GM23338 (cell line): ENCODE measurements around the gene BNIP3. TPM values are rescaled to one million over a fixed set of nuclear protein-coding genes. Genes with fewer than 3 reads are reported as not detected.

Experiments used
- ATAC-seq: fragments of 200-7000 bp; cut with Tn5 transposase; 3 replicates; pipeline ENCODE4 v1.9.1; 2020
- DNase-seq: peaks from one replicate; pipeline ENCODE4 v3.0.0-alpha.2; 2015; ENCODE audit warnings: low spot score
- H2AFZ ChIP-seq: fragments of 200-600 bp; sonication (generic); 2 replicates; pipeline ENCODE4 v1.8.0; 2016; ENCODE audit warnings: antibody characterized with exemption, mild to moderate bottlenecking, moderate library complexity
- H3F3A ChIP-seq: fragments of 200-600 bp; sonication (generic); replicated peaks from 2 replicates; pipeline ENCODE4 v1.8.0; 2017; ENCODE audit warnings: antibody characterized with exemption, mixed run types, low read depth
- H3K27ac ChIP-seq: fragments of 200-600 bp; sonication (generic); 2 replicates; pipeline ENCODE4 v1.6.1; 2016; ENCODE audit warnings: low read depth
- H3K27me3 ChIP-seq: fragments of 200-600 bp; sonication (generic); 2 replicates; pipeline ENCODE4 v1.8.0; 2016; ENCODE audit warnings: mild to moderate bottlenecking, mixed run types, moderate library complexity; ENCODE audit not compliant: insufficient read depth
- H3K36me3 ChIP-seq: fragments of 200-600 bp; sonication (generic); 2 replicates; pipeline ENCODE4 v1.8.0; 2016; ENCODE audit warnings: mild to moderate bottlenecking; ENCODE audit not compliant: insufficient read depth
- H3K4me1 ChIP-seq: fragments of 200-600 bp; sonication (generic); 2 replicates; pipeline ENCODE4 v1.8.0; 2016; ENCODE audit warnings: mild to moderate bottlenecking, moderate library complexity; ENCODE audit not compliant: insufficient read depth
- H3K4me2 ChIP-seq: fragments of 200-600 bp; sonication (generic); 2 replicates; pipeline ENCODE4 v1.7.1; 2017; ENCODE audit warnings: mixed run types
- H3K4me3 ChIP-seq: fragments of 200-600 bp; sonication (generic); 2 replicates; pipeline ENCODE4 v1.6.1; 2016; ENCODE audit warnings: mixed run types
- H3K79me2 ChIP-seq: fragments of 200-600 bp; sonication (generic); replicated peaks from 2 replicates; pipeline ENCODE4 v1.8.0; 2017; ENCODE audit warnings: mild to moderate bottlenecking; ENCODE audit not compliant: insufficient read depth
- H3K9me2 ChIP-seq: fragments of 200-600 bp; sonication (generic); 2 replicates; pipeline ENCODE4 v1.8.0; 2017; ENCODE audit not compliant: insufficient read depth
- H4K20me1 ChIP-seq: fragments of 200-600 bp; sonication (generic); replicated peaks from 2 replicates; pipeline ENCODE4 v1.8.0; 2017; ENCODE audit warnings: mild to moderate bottlenecking; ENCODE audit not compliant: insufficient read depth
- H3K27ac Mint-ChIP-seq: 2 replicates; pipeline ENCODE4 v1.8.0; 2020; ENCODE audit warnings: inconsistent platforms, mild to moderate bottlenecking, moderate library complexity, mixed read lengths
- H3K27me3 Mint-ChIP-seq: 3 replicates; pipeline ENCODE4 v1.8.0; 2022; ENCODE audit warnings: low read depth, mild to moderate bottlenecking, moderate library complexity, mixed read lengths, inconsistent platforms; ENCODE audit not compliant: insufficient read depth, poor library complexity
- H3K36me3 Mint-ChIP-seq: 3 replicates; pipeline ENCODE4 v1.8.0; 2021; ENCODE audit warnings: low read depth, mild to moderate bottlenecking, inconsistent platforms, moderate library complexity, mixed read lengths
- H3K4me1 Mint-ChIP-seq: 3 replicates; pipeline ENCODE4 v1.8.0; 2020; ENCODE audit warnings: mild to moderate bottlenecking, inconsistent platforms, mixed read lengths
- H3K4me3 Mint-ChIP-seq: 3 replicates; pipeline ENCODE4 v1.8.0; 2021; ENCODE audit warnings: moderate library complexity, mild to moderate bottlenecking, inconsistent platforms, mixed read lengths
- H3K9me3 Mint-ChIP-seq: 3 replicates; pipeline ENCODE4 v1.8.0; 2020; ENCODE audit warnings: moderate library complexity, mild to moderate bottlenecking, inconsistent platforms, mixed read lengths
- CREB1 ChIP-seq: fragments of 250-450 bp; sonication (Bioruptor Pico); IDR thresholded peaks from 2 replicates; pipeline ENCODE4 v1.5.0; 2020; ENCODE audit warnings: low read depth, mild to moderate bottlenecking, moderate library complexity
- EZH2 ChIP-seq: fragments of 200-600 bp; sonication (generic); IDR thresholded peaks from one replicate; pipeline ENCODE4 v1.8.0; 2017; ENCODE audit warnings: antibody characterized with exemption, mild to moderate bottlenecking, low read depth; ENCODE audit not compliant: unreplicated experiment
- EZH2phosphoT487 ChIP-seq: fragments of 200-600 bp; sonication (generic); IDR thresholded peaks from one replicate; pipeline ENCODE4 v1.8.1; 2018; ENCODE audit warnings: antibody characterized with exemption; ENCODE audit not compliant: unreplicated experiment
- NANOG ChIP-seq: IDR thresholded peaks from 2 replicates; pipeline ENCODE4 v1.6.1; 2016; ENCODE audit warnings: antibody characterized with exemption, borderline replicate concordance
- POLR2AphosphoS5 ChIP-seq: IDR thresholded peaks from 2 replicates; pipeline ENCODE4 v1.6.1; 2016; ENCODE audit warnings: antibody characterized with exemption, low read depth
- STAT1 ChIP-seq: IDR thresholded peaks from one replicate; pipeline ENCODE4 v1.6.1; 2016; ENCODE audit warnings: antibody characterized with exemption; ENCODE audit not compliant: unreplicated experiment
- ZNF114 ChIP-seq: fragments of 250-450 bp; sonication (Bioruptor Pico); IDR thresholded peaks from 2 replicates; pipeline ENCODE4 v1.5.0; 2020; ENCODE audit warnings: mild to moderate bottlenecking, moderate library complexity
- ZNF331 ChIP-seq: fragments of 250-450 bp; sonication (Bioruptor Pico); IDR thresholded peaks from 2 replicates; pipeline ENCODE4 v1.5.0; 2020; ENCODE audit warnings: low read depth, mild to moderate bottlenecking, moderate library complexity
- polyA plus RNA-seq: library from polyadenylated mRNA; unstranded; fragments of >200 nt; fragmentation: Nextera tagmentation; extraction: Ambion mirVana; gene quantifications from 2 replicates; pipeline ENCODE4 v1.2.1, GENCODE V29; 2016
- total RNA-seq: library from RNA; depleted of rRNA; stranded (reverse); fragments of >200 nt; shearing (Covaris generic); gene quantifications from 2 replicates; pipeline ENCODE4 v1.2.3, GENCODE V29; 2014
- TF ChIP-seq, protein P1 (sequence below): IDR thresholded peaks from one replicate; pipeline ENCODE4 v1.6.1; 2018; ENCODE audit warnings: antibody characterized with exemption; ENCODE audit not compliant: unreplicated experiment
- TF ChIP-seq, protein P2 (sequence below), 2 experiments: fragments of 200-600 bp in 1 of 2; sonication (generic) in 1 of 2; conservative IDR thresholded peaks; 2 replicates each; pipeline versions ENCODE4 v1.5.1 to v1.6.1; 2016 to 2017; ENCODE audit warnings: antibody characterized with exemption in 2 of 2, low read depth in 2 of 2, mild to moderate bottlenecking in 2 of 2, moderate library complexity in 1 of 2
- TF ChIP-seq, protein P3 (sequence below): IDR thresholded peaks from 2 replicates; pipeline ENCODE4 v1.6.1; 2016; ENCODE audit warnings: antibody characterized with exemption
- TF ChIP-seq, protein P4 (sequence below): fragments of 250-450 bp; sonication (Bioruptor Pico); IDR thresholded peaks from 2 replicates; pipeline ENCODE4 v1.5.0; 2020; ENCODE audit warnings: mild to moderate bottlenecking, moderate library complexity

The BNIP3 gene
- total and polyA plus RNA-seq, 2 experiments from 2014 or later: 46.3 to 75.0 TPM

DNA sequence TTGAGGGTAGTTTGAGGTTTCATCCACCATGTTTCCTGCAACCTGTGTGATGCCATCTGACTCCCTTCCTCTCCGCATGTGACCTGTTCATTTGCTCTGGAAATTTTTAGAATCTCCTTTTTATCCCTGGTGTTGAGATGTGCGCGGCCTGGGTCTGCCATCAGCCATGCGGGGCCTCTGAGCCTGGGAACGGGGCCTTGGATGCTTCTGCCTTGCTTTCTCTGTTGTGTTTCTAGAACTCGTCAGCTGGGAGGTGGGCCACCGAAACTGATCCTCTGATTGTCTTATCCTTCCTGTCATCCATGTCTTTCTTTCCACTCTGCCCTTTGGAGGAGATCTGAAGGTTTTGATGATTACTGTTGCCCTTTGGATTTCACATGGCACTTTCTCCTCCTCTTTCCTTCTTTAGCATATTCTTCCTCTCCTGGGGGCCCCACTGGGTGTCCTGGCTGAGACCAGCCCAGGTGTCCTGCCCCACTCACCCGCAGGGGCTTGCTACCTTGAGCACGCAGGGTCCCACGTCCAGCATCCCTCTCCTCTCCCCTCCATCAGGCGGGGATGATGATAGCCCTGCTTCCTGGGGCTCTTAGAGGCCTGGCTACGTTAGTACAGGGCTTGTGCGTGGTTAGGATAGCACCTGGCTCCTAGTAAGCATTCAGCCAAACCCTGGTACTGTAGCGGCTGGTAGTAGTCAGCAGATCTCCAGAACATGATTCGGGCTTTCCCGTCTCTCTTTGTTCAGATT lies 51.0 kb downstream of the BNIP3 start (continued):
- TF ChIP-seq ZNF114 (CRISPR knock-in tag) (no peak), NANOG (no peak), POLR2AphosphoS5 (no peak), STAT1 (no peak), EZH2 (no peak)
- TF ChIP-seq, protein P1, sequence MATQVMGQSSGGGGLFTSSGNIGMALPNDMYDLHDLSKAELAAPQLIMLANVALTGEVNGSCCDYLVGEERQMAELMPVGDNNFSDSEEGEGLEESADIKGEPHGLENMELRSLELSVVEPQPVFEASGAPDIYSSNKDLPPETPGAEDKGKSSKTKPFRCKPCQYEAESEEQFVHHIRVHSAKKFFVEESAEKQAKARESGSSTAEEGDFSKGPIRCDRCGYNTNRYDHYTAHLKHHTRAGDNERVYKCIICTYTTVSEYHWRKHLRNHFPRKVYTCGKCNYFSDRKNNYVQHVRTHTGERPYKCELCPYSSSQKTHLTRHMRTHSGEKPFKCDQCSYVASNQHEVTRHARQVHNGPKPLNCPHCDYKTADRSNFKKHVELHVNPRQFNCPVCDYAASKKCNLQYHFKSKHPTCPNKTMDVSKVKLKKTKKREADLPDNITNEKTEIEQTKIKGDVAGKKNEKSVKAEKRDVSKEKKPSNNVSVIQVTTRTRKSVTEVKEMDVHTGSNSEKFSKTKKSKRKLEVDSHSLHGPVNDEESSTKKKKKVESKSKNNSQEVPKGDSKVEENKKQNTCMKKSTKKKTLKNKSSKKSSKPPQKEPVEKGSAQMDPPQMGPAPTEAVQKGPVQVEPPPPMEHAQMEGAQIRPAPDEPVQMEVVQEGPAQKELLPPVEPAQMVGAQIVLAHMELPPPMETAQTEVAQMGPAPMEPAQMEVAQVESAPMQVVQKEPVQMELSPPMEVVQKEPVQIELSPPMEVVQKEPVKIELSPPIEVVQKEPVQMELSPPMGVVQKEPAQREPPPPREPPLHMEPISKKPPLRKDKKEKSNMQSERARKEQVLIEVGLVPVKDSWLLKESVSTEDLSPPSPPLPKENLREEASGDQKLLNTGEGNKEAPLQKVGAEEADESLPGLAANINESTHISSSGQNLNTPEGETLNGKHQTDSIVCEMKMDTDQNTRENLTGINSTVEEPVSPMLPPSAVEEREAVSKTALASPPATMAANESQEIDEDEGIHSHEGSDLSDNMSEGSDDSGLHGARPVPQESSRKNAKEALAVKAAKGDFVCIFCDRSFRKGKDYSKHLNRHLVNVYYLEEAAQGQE: no peak
- TF ChIP-seq, protein P2, sequence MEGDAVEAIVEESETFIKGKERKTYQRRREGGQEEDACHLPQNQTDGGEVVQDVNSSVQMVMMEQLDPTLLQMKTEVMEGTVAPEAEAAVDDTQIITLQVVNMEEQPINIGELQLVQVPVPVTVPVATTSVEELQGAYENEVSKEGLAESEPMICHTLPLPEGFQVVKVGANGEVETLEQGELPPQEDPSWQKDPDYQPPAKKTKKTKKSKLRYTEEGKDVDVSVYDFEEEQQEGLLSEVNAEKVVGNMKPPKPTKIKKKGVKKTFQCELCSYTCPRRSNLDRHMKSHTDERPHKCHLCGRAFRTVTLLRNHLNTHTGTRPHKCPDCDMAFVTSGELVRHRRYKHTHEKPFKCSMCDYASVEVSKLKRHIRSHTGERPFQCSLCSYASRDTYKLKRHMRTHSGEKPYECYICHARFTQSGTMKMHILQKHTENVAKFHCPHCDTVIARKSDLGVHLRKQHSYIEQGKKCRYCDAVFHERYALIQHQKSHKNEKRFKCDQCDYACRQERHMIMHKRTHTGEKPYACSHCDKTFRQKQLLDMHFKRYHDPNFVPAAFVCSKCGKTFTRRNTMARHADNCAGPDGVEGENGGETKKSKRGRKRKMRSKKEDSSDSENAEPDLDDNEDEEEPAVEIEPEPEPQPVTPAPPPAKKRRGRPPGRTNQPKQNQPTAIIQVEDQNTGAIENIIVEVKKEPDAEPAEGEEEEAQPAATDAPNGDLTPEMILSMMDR (conservative IDR thresholded peaks at IDR 0.05; ENCODE audit: low read depth in 2 of 2): no peak
- TF ChIP-seq, protein P3, sequence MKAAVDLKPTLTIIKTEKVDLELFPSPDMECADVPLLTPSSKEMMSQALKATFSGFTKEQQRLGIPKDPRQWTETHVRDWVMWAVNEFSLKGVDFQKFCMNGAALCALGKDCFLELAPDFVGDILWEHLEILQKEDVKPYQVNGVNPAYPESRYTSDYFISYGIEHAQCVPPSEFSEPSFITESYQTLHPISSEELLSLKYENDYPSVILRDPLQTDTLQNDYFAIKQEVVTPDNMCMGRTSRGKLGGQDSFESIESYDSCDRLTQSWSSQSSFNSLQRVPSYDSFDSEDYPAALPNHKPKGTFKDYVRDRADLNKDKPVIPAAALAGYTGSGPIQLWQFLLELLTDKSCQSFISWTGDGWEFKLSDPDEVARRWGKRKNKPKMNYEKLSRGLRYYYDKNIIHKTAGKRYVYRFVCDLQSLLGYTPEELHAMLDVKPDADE: no peak

DNA sequence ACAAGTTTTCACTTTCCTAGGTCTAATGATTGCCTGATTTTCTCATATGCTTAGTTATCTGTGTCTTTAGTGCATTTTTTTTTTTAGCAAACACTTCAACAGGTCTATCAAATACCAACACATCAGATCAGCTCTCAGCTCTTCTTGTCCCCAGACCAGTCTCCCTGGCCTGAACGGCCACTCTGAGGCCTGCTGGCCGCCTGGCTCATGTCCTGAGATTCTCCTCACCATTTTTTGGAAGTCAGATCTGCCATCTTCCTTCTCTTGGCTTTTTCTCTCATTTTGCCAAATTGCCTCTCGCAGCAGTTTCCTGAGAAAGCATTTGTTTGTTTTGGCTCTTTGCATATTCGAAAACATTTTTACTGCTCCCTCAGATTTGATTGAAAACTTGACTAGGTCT lies 51.6 kb downstream of the BNIP3 start:
- no peak overlapping the region for H2AFZ ChIP-seq
- H3K27me3 ChIP-seq: no peaks in the 10 kb centered on the region
- peaks cover 43% of the 10 kb centered on the region for H3K4me1 ChIP-seq
- Mint-ChIP-seq H3K27ac (no peak overlapping the region), H3K36me3 (peaks cover 14% of the 10 kb centered on the region; the same call in 2 of the 3 replicates), H3K9me3 (no peaks in the 10 kb centered on the region; the same call in 2 of the 3 replicates), H3K4me3 (peak overlapping the region; percentile 33; the same call in 1 of the 3 replicates), H3K4me1 (peaks cover 66% of the 10 kb centered on the region), H3K27me3 (peaks cover 14% of the 10 kb centered on the region)
- H3K4me3 ChIP-seq: no peak overlapping the region
- no peak overlapping the region; the same call in 1 of the 2 replicates for H3K27ac ChIP-seq
- H3K36me3 ChIP-seq: 0 out of 2 replicates have a peak, but pooled peaks cover 2% of the 10 kb centered on the region
- peaks cover 100% of the 10 kb centered on the region for H3K79me2 ChIP-seq
- no peaks in the 10 kb centered on the region for H3F3A ChIP-seq
- DNase-seq: no peak
- H4K20me1 ChIP-seq: peaks cover 86% of the 10 kb centered on the region
- H3K9me2 ChIP-seq: no peaks in the 10 kb centered on the region
- peak overlapping the region; percentile 55 for H3K4me2 ChIP-seq
- TF ChIP-seq, protein P4, sequence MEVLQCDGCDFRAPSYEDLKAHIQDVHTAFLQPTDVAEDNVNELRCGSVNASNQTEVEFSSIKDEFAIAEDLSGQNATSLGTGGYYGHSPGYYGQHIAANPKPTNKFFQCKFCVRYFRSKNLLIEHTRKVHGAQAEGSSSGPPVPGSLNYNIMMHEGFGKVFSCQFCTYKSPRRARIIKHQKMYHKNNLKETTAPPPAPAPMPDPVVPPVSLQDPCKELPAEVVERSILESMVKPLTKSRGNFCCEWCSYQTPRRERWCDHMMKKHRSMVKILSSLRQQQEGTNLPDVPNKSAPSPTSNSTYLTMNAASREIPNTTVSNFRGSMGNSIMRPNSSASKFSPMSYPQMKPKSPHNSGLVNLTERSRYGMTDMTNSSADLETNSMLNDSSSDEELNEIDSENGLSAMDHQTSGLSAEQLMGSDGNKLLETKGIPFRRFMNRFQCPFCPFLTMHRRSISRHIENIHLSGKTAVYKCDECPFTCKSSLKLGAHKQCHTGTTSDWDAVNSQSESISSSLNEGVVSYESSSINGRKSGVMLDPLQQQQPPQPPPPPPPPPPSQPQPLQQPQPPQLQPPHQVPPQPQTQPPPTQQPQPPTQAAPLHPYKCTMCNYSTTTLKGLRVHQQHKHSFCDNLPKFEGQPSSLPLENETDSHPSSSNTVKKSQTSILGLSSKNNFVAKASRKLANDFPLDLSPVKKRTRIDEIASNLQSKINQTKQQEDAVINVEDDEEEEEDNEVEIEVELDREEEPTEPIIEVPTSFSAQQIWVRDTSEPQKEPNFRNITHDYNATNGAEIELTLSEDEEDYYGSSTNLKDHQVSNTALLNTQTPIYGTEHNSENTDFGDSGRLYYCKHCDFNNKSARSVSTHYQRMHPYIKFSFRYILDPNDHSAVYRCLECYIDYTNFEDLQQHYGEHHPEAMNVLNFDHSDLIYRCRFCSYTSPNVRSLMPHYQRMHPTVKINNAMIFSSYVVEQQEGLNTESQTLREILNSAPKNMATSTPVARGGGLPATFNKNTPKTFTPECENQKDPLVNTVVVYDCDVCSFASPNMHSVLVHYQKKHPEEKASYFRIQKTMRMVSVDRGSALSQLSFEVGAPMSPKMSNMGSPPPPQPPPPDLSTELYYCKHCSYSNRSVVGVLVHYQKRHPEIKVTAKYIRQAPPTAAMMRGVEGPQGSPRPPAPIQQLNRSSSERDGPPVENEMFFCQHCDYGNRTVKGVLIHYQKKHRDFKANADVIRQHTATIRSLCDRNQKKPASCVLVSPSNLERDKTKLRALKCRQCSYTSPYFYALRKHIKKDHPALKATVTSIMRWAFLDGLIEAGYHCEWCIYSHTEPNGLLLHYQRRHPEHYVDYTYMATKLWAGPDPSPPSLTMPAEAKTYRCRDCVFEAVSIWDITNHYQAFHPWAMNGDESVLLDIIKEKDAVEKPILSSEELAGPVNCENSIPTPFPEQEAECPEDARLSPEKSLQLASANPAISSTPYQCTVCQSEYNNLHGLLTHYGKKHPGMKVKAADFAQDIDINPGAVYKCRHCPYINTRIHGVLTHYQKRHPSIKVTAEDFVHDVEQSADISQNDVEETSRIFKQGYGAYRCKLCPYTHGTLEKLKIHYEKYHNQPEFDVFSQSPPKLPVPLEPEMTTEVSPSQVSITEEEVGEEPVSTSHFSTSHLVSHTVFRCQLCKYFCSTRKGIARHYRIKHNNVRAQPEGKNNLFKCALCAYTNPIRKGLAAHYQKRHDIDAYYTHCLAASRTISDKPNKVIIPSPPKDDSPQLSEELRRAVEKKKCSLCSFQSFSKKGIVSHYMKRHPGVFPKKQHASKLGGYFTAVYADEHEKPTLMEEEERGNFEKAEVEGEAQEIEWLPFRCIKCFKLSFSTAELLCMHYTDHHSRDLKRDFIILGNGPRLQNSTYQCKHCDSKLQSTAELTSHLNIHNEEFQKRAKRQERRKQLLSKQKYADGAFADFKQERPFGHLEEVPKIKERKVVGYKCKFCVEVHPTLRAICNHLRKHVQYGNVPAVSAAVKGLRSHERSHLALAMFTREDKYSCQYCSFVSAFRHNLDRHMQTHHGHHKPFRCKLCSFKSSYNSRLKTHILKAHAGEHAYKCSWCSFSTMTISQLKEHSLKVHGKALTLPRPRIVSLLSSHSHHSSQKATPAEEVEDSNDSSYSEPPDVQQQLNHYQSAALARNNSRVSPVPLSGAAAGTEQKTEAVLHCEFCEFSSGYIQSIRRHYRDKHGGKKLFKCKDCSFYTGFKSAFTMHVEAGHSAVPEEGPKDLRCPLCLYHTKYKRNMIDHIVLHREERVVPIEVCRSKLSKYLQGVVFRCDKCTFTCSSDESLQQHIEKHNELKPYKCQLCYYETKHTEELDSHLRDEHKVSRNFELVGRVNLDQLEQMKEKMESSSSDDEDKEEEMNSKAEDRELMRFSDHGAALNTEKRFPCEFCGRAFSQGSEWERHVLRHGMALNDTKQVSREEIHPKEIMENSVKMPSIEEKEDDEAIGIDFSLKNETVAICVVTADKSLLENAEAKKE (CRISPR knock-in tag): no peak
- no peak for TF ChIP-seq ZNF114 (CRISPR knock-in tag)
- no peak for TF ChIP-seq EZH2phosphoT487
- TF ChIP-seq NANOG: no peak
- no peak for TF ChIP-seq EZH2
- no peak for TF ChIP-seq CREB1
- TF ChIP-seq ZNF331: no peak
- ATAC-seq: no peak
